PC-3 (cell line): ENCODE measurements around the gene TMEM106A. TPM values are rescaled to one million over a fixed set of nuclear protein-coding genes. Genes with fewer than 3 reads are reported as not detected.

ENCODE experiments used
- ATAC-seq: fragments of 200-7000 bp; cut with Tn5 transposase; 2 replicates; pipeline ENCODE4 v1.9.1; 2020; ENCODE audit warnings: mild to moderate bottlenecking, moderate library complexity
- BruUV-seq: library from RNA; stranded (reverse); fragments of 400-500 nt; replicated peaks from 2 replicates; lab custom pipeline; 2021; lab: Mats Ljungman, UMichigan
- CTCF ChIA-PET: fragments of 300-600 bp; sonication (Branson Sonifier 250); formaldehyde crosslinking; loops from one replicate; lab custom pipeline; 2022; ENCODE audit warnings: antibody characterized with exemption; lab: Charles Lee
- POLR2A ChIA-PET: fragments of 300-600 bp; sonication (Branson Sonifier 250); formaldehyde crosslinking; loops from one replicate; lab custom pipeline; 2022; ENCODE audit warnings: antibody characterized with exemption; ENCODE audit not compliant: unreplicated experiment; lab: Charles Lee
- DNase-seq: peaks from one replicate; pipeline ENCODE4 v3.0.0-alpha.2; 2015
- H2AFZ ChIP-seq: fragments of 300-600 bp; sonication (generic); 2 replicates; pipeline ENCODE4 v1.6.0; 2016; ENCODE audit warnings: antibody characterized with exemption, low read length
- H3F3A ChIP-seq: fragments of 300-600 bp; sonication (generic); one replicate; pipeline ENCODE4 v1.6.0; 2017; ENCODE audit warnings: antibody characterized with exemption, low read length, control low read depth, mild to moderate bottlenecking; ENCODE audit not compliant: unreplicated experiment
- H3K27ac ChIP-seq: fragments of 300-600 bp; sonication (generic); 2 replicates; pipeline ENCODE4 v1.5.1; 2016; ENCODE audit warnings: mild to moderate bottlenecking, low read length
- H3K27me3 ChIP-seq: fragments of 300-600 bp; sonication (generic); 2 replicates; pipeline ENCODE4 v1.6.1; 2016; ENCODE audit warnings: low read length, mixed read lengths
- H3K36me3 ChIP-seq: fragments of 300-600 bp; sonication (generic); 2 replicates; pipeline ENCODE4 v1.6.1; 2016; ENCODE audit warnings: low read depth, mixed run types, low read length, mixed read lengths
- H3K4me1 ChIP-seq: fragments of 300-600 bp; sonication (generic); 2 replicates; pipeline ENCODE4 v1.5.1; 2016; ENCODE audit warnings: low read length; ENCODE audit not compliant: insufficient read depth
- H3K4me2 ChIP-seq: fragments of 300-600 bp; sonication (generic); 2 replicates; pipeline ENCODE4 v1.6.0; 2016; ENCODE audit warnings: low read length
- H3K4me3 ChIP-seq: fragments of 300-600 bp; sonication (generic); 2 replicates; pipeline ENCODE4 v1.5.1; 2016; ENCODE audit warnings: mild to moderate bottlenecking, low read length, mixed read lengths
- H3K79me2 ChIP-seq: fragments of 300-600 bp; sonication (generic); 2 replicates; pipeline ENCODE4 v1.6.1; 2017; ENCODE audit warnings: low read length, mixed read lengths
- H3K9ac ChIP-seq: fragments of 300-600 bp; sonication (generic); 2 replicates; pipeline ENCODE4 v1.6.0; 2016; ENCODE audit warnings: mild to moderate bottlenecking, low read length
- H3K9me2 ChIP-seq: fragments of 300-600 bp; sonication (generic); replicated peaks from 2 replicates; pipeline ENCODE4 v1.6.1; 2016; ENCODE audit warnings: mixed run types, low read length, mixed read lengths
- H3K9me3 ChIP-seq: fragments of 300-600 bp; sonication (generic); 2 replicates; pipeline ENCODE4 v1.6.1; 2016; ENCODE audit warnings: low read length, mixed read lengths
- H4K20me1 ChIP-seq: fragments of 300-600 bp; sonication (generic); 2 replicates; pipeline ENCODE4 v1.6.1; 2016; ENCODE audit warnings: low read length, mixed read lengths
- EZH2 ChIP-seq: fragments of 300-600 bp; sonication (generic); IDR thresholded peaks from one replicate; pipeline ENCODE4 v1.6.1; 2017; ENCODE audit warnings: antibody characterized with exemption, mild to moderate bottlenecking, low read length; ENCODE audit not compliant: unreplicated experiment
- EZH2phosphoT487 ChIP-seq: fragments of 300-600 bp; sonication (generic); IDR thresholded peaks from 2 replicates; pipeline ENCODE4 v1.6.1; 2018; ENCODE audit warnings: mild to moderate bottlenecking, antibody characterized with exemption, low read length, borderline replicate concordance
- intact Hi-C: fragments of 100-400 bp; cut with micrococcal nuclease; formaldehyde crosslinking; loops from 2 replicates; pipeline ENCODE4 v1.9.0; 2023
- total RNA-seq: library from RNA; depleted of rRNA; stranded (reverse); fragments of >200 nt; gene quantifications from 2 replicates; pipeline ENCODE4 v1.2.3, GENCODE V29; 2014
- TF ChIP-seq, protein P1 (sequence below): fragments of 300-600 bp; sonication (generic); conservative IDR thresholded peaks from 2 replicates; pipeline ENCODE4 v1.5.1; 2017; ENCODE audit warnings: antibody characterized with exemption, low read depth, mild to moderate bottlenecking, low read length

TMEM106A gene
- total RNA-seq, 1 experiment from 2014 or later: not detected

DNA sequence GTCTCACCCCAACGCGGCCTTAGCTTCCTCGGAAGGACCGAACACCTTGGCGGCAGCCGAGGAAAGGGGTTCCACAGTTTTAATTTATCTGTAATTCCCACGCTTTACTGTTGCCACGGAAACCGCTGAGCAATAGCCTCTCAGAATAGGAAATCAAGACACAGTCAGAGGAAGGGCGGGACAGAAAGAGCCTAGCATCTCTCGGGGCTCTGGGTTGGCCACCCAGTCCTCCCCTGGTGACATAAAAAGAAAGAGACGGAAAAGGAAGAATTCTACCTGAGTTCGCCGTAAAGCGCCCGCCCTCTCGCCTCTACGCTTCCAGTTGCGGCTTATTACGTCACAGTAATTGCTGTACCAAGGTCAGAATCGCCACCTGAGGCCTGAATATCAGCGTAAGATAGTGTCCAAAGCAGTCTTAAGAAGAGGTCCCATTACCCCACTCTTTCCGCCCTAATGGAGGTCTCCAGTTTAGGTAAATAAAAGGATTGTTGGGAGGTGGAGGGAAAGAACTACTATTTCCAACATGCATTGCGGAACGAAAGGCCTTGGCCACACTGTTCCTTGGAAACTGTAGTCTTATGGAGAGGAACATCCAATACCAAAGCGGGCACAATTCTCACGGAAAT is 41.4 kb upstream of the TMEM106A start:
- TF ChIP-seq EZH2phosphoT487: no peak
- TF ChIP-seq, protein P1, sequence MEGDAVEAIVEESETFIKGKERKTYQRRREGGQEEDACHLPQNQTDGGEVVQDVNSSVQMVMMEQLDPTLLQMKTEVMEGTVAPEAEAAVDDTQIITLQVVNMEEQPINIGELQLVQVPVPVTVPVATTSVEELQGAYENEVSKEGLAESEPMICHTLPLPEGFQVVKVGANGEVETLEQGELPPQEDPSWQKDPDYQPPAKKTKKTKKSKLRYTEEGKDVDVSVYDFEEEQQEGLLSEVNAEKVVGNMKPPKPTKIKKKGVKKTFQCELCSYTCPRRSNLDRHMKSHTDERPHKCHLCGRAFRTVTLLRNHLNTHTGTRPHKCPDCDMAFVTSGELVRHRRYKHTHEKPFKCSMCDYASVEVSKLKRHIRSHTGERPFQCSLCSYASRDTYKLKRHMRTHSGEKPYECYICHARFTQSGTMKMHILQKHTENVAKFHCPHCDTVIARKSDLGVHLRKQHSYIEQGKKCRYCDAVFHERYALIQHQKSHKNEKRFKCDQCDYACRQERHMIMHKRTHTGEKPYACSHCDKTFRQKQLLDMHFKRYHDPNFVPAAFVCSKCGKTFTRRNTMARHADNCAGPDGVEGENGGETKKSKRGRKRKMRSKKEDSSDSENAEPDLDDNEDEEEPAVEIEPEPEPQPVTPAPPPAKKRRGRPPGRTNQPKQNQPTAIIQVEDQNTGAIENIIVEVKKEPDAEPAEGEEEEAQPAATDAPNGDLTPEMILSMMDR: no peak
- TF ChIP-seq EZH2: no peak
- Histone ChIP-seq H3K4me3 (peak overlapping the region; percentile 90), H4K20me1 (no peaks in the 10 kb centered on the region), H3K9me3 (no peaks in the 10 kb centered on the region), H3K36me3 (no peaks in the 10 kb centered on the region), H3K9ac (peak overlapping the region; percentile 89), H3K4me1 (peaks cover 11% of the 10 kb centered on the region), H3K4me2 (peak overlapping the region; percentile 93), H3K27ac (peak overlapping the region; percentile 73), H3K27me3 (no peaks in the 10 kb centered on the region), H3F3A (peaks cover 5% of the 10 kb centered on the region), H2AFZ (peak overlapping the region; percentile 93), H3K79me2 (peaks cover 43% of the 10 kb centered on the region), H3K9me2 (no peaks in the 10 kb centered on the region)
- ChIA-PET POLR2A (interaction anchor here (1.0 kb wide), 1 partner anchor 45 kb away, joined by 3 read pairs; the partner anchor contains the start of gene BRCA1), CTCF (interaction anchor here (0.6 kb wide), 1 partner anchor 43 kb away, joined by 3 read pairs; no protein-coding TSS in a partner anchor)
- ATAC-seq: peak; percentile 87
- intact Hi-C loops: loop anchor here (1.0 to 2.0 kb wide), 2 partner anchors 45 to 145 kb away; partner anchors contain the start of genes BRCA1 and RND2
- peak; percentile 92 for DNase-seq
- TSS peak; percentile 80 for BruUV-seq

GRCh38 chr17:43170766-43171585 is 40.7 kb upstream of the TMEM106A start, which contains the start of gene NBR1:
Gene NBR1 (plus strand): TSS chr17:43171214. CDS start chr17:43175800, 4,586 bp downstream.
- Histone ChIP-seq H4K20me1 (no peaks in the 10 kb centered on the region), H3K9me3 (no peaks in the 10 kb centered on the region), H2AFZ (peak within 1 kb of the TSS; percentile 93), H3K4me2 (peak within 1 kb of the TSS; percentile 93), H3K27me3 (no peaks in the 10 kb centered on the region), H3K79me2 (peaks cover 43% of the 10 kb centered on the region), H3K9ac (peak within 1 kb of the TSS; percentile 89), H3K36me3 (no peaks in the 10 kb centered on the region), H3K27ac (peak within 1 kb of the TSS; percentile 73), H3F3A (peaks cover 5% of the 10 kb centered on the region), H3K4me1 (peaks cover 11% of the 10 kb centered on the region), H3K4me3 (peak within 1 kb of the TSS; percentile 90), H3K9me2 (no peaks in the 10 kb centered on the region)
- POLR2A ChIA-PET: interaction anchor here (0.6 kb wide), 1 partner anchor 197 kb away, joined by 8 read pairs; no protein-coding TSS in a partner anchor
- CTCF ChIA-PET: no interaction called here
- BruUV-seq: no TSS peak
- DNase-seq: peak; percentile 93
- TF ChIP-seq EZH2 (no peak), EZH2phosphoT487 (no peak)
- TF ChIP-seq, protein P1: no peak
- ATAC-seq: peak; percentile 77
- intact Hi-C loops: loop anchor here (1.0 to 2.0 kb wide), 2 partner anchors 46 to 146 kb away; partner anchors contain the start of genes BRCA1 and RND2
